ENCODE data around the gene ZNF445. TPM values are rescaled to one million over a fixed set of nuclear protein-coding genes. Genes with fewer than 3 reads are reported as not detected.

ZNF445 gene
- total and polyA plus RNA-seq, 9 of the 15 experiments (the other 6 are each of a cell fraction or from before 2014, with no cell fraction given), result 1.2 to 26.9 (median 10.6) TPM

DNA sequence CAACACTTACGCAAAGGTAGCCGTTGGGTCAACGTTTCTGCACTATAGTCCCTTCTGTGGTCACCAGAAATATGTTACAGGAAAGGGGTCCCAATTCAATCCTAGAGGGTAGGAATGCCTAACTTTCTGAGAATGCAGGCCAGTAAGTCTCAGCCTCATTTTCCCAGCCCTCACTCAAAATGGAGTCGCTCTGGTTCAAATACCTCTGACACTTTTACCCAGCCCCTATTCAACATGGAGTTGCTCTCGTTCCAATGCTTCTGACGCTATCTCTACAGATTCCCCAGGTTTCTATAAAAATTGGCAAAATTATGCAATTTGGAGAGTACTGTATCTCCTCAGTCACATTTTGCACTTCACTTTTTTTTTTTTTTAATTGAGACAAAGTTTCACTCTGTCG is 39.7 kb downstream of the ZNF445 start (continued):
- TF ChIP-seq, protein P1, sequence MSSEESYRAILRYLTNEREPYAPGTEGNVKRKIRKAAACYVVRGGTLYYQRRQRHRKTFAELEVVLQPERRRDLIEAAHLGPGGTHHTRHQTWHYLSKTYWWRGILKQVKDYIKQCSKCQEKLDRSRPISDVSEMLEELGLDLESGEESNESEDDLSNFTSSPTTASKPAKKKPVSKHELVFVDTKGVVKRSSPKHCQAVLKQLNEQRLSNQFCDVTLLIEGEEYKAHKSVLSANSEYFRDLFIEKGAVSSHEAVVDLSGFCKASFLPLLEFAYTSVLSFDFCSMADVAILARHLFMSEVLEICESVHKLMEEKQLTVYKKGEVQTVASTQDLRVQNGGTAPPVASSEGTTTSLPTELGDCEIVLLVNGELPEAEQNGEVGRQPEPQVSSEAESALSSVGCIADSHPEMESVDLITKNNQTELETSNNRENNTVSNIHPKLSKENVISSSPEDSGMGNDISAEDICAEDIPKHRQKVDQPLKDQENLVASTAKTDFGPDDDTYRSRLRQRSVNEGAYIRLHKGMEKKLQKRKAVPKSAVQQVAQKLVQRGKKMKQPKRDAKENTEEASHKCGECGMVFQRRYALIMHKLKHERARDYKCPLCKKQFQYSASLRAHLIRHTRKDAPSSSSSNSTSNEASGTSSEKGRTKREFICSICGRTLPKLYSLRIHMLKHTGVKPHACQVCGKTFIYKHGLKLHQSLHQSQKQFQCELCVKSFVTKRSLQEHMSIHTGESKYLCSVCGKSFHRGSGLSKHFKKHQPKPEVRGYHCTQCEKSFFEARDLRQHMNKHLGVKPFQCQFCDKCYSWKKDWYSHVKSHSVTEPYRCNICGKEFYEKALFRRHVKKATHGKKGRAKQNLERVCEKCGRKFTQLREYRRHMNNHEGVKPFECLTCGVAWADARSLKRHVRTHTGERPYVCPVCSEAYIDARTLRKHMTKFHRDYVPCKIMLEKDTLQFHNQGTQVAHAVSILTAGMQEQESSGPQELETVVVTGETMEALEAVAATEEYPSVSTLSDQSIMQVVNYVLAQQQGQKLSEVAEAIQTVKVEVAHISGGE (CRISPR knock-in tag; IDR thresholded peaks at IDR 0.05), result peak in 1 of 3 experiments; percentile 63; a peak in 1 of 6 replicates
- TF ChIP-seq, protein P2, sequence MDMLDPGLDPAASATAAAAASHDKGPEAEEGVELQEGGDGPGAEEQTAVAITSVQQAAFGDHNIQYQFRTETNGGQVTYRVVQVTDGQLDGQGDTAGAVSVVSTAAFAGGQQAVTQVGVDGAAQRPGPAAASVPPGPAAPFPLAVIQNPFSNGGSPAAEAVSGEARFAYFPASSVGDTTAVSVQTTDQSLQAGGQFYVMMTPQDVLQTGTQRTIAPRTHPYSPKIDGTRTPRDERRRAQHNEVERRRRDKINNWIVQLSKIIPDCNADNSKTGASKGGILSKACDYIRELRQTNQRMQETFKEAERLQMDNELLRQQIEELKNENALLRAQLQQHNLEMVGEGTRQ (CRISPR knock-in tag; IDR thresholded peaks at IDR 0.05), result no peak
- no peak for TF ChIP-seq RFX7 (CRISPR knock-in tag; IDR thresholded peaks at IDR 0.05)
- no peak for TF ChIP-seq RUNX1 (IDR thresholded peaks at IDR 0.05; ENCODE audit: low read depth)
- no peak for TF ChIP-seq CBFA2T2 (conservative IDR thresholded peaks at IDR 0.05)
- no peak for TF ChIP-seq NELFE (IDR thresholded peaks at IDR 0.05; ENCODE audit: insufficient read depth, insufficient read length)
- no peak for TF ChIP-seq FOXA1 (IDR thresholded peaks at IDR 0.05; ENCODE audit: borderline replicate concordance)
- TF ChIP-seq TGIF2 (CRISPR knock-in tag; IDR thresholded peaks at IDR 0.05), result no peak
- TF ChIP-seq, protein P3, sequence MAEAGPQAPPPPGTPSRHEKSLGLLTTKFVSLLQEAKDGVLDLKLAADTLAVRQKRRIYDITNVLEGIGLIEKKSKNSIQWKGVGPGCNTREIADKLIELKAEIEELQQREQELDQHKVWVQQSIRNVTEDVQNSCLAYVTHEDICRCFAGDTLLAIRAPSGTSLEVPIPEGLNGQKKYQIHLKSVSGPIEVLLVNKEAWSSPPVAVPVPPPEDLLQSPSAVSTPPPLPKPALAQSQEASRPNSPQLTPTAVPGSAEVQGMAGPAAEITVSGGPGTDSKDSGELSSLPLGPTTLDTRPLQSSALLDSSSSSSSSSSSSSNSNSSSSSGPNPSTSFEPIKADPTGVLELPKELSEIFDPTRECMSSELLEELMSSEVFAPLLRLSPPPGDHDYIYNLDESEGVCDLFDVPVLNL (CRISPR knock-in tag; IDR thresholded peaks at IDR 0.05; ENCODE audit: low read depth), result no peak
- TF ChIP-seq, protein P4, sequence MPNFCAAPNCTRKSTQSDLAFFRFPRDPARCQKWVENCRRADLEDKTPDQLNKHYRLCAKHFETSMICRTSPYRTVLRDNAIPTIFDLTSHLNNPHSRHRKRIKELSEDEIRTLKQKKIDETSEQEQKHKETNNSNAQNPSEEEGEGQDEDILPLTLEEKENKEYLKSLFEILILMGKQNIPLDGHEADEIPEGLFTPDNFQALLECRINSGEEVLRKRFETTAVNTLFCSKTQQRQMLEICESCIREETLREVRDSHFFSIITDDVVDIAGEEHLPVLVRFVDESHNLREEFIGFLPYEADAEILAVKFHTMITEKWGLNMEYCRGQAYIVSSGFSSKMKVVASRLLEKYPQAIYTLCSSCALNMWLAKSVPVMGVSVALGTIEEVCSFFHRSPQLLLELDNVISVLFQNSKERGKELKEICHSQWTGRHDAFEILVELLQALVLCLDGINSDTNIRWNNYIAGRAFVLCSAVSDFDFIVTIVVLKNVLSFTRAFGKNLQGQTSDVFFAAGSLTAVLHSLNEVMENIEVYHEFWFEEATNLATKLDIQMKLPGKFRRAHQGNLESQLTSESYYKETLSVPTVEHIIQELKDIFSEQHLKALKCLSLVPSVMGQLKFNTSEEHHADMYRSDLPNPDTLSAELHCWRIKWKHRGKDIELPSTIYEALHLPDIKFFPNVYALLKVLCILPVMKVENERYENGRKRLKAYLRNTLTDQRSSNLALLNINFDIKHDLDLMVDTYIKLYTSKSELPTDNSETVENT (CRISPR knock-in tag; IDR thresholded peaks at IDR 0.05), result no peak
- TF ChIP-seq, protein P5, sequence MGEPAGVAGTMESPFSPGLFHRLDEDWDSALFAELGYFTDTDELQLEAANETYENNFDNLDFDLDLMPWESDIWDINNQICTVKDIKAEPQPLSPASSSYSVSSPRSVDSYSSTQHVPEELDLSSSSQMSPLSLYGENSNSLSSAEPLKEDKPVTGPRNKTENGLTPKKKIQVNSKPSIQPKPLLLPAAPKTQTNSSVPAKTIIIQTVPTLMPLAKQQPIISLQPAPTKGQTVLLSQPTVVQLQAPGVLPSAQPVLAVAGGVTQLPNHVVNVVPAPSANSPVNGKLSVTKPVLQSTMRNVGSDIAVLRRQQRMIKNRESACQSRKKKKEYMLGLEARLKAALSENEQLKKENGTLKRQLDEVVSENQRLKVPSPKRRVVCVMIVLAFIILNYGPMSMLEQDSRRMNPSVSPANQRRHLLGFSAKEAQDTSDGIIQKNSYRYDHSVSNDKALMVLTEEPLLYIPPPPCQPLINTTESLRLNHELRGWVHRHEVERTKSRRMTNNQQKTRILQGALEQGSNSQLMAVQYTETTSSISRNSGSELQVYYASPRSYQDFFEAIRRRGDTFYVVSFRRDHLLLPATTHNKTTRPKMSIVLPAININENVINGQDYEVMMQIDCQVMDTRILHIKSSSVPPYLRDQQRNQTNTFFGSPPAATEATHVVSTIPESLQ (CRISPR knock-in tag; IDR thresholded peaks at IDR 0.05), result no peak
- TF ChIP-seq MCM3 (IDR thresholded peaks at IDR 0.05), result no peak
- no peak for TF ChIP-seq EZH2 (IDR thresholded peaks at IDR 0.05; ENCODE audit: borderline replicate concordance, low read depth, low read length)
- no peak for TF ChIP-seq JUNB (CRISPR knock-in tag; conservative IDR thresholded peaks at IDR 0.05)
- TF ChIP-seq KAT8 (IDR thresholded peaks at IDR 0.05; ENCODE audit: low read depth), result no peak
- no peak for TF ChIP-seq SPI1 (IDR thresholded peaks at IDR 0.05; ENCODE audit: borderline replicate concordance, low read depth, low read length)
- TF ChIP-seq, protein P6, sequence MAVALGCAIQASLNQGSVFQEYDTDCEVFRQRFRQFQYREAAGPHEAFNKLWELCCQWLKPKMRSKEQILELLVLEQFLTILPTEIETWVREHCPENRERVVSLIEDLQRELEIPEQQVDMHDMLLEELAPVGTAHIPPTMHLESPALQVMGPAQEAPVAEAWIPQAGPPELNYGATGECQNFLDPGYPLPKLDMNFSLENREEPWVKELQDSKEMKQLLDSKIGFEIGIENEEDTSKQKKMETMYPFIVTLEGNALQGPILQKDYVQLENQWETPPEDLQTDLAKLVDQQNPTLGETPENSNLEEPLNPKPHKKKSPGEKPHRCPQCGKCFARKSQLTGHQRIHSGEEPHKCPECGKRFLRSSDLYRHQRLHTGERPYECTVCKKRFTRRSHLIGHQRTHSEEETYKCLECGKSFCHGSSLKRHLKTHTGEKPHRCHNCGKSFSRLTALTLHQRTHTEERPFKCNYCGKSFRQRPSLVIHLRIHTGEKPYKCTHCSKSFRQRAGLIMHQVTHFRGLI (CRISPR knock-in tag; IDR thresholded peaks at IDR 0.05), result peak; percentile 91

Measured in K562 (cell line).